NK-92 (cell line): ENCODE data around the gene AMOTL1.

Experiments
- DNase-seq: peaks from one replicate; lab custom pipeline; 2025; ENCODE audit not compliant: unreplicated experiment; lab: John Stamatoyannopoulos, UW

AMOTL1 gene

DNA sequence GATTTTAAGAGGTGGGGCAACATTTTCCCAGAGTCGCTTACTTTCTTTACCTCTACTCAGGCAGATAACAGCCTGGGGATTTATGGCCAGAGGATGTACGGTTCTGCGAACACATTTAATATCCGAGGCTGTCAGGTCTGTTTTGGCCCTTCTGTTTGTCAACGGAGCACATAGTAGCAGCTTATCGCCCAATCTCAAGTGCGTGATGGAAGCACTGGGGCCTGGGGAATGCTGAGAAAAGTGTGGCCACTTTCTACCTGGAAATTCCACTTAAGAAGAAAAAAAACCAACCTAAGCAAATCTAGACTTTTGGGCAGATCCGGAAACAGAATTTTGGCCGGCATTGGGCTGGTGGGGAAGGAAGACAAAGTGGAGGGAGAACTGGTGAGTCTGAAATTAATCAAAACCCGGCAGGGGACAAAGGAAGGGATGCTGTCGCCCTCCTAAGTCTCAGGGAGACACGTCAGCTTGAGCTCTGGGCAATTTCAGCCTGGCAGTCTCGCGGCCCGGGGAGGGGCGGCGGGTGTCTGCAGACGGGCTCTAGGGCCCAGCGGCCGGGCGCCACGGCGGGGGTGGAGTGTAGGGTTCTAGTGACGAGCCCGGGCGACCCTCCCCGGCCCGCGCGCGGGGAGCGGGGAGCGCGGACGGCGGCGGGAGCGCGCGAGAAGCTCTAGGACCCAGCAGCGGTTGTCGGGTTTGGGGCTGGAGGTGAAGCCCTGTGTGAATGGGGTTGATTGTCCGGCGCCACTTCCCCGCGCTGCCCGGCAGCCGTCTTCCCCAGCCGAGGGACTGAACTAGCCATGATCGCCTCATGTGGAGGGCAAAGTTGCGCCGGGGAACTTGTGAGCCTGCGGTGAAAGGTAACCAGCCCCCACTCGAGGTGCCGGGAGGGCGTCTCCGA, at the start of gene AMOTL1:
Gene AMOTL1 (plus strand): TSS at position 656 of the 901 bp plus-strand sequence. CDS start 156 bp downstream, at position 812.
- DNase-seq: no peak

GRCh38 chr11:94719876-94720275, 48.3 kb upstream of the AMOTL1 start:
- no peak for DNase-seq

- DNase-seq: no peak
Measured at GRCh38 chr11:94721565-94722292, 46.4 kb upstream of the AMOTL1 start.

DNA sequence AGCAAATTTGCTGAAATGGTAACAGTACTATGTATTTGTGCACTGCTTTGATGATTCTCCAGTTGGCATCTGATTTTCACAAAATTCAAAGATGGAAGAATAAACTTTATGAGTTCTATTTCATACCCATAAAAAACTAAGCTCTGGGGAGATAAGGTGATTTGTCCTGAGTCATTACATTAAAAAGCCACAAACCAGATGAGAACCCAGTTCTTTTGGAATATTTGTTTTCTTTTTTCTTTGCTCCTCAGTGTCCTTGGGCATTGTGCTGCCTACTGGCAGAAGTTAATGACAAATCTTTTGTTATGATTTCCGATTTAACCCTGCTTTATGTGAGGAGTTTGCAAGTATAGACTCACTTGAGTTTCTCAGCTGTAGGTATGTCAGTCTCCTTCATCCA, 45.4 kb upstream of the AMOTL1 start:
- no peak for DNase-seq

- DNase-seq: no peak
Measured at GRCh38 chr11:94725097-94725496, 43.1 kb upstream of the AMOTL1 start.

GRCh38 chr11:94727819-94728218, 40.3 kb upstream of the AMOTL1 start:
- no peak for DNase-seq

DNA sequence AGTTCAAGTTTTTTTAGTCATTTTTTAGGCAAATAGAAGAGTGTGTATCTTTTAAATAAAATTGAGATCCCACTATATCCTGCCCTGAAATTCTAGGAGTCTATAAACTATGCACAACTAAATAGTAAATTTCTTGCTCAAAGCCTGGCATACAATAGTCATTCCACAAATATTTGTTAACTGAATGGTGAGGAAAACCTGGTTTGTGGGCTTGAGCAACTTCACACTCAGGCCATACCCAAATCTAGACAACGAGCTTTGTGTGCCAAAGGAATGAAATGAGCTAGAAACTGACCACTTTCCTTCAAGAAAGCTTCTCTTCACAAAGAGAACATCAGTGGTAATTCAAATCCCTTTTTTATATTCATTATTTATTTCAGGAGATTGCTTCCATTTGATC, 39.6 kb upstream of the AMOTL1 start:
- no peak for DNase-seq

- no peak for DNase-seq
Measured at GRCh38 chr11:94728966-94729751, 39.0 kb upstream of the AMOTL1 start.

- no peak for DNase-seq
Measured at GRCh38 chr11:94730153-94730552, 38.0 kb upstream of the AMOTL1 start.

DNA sequence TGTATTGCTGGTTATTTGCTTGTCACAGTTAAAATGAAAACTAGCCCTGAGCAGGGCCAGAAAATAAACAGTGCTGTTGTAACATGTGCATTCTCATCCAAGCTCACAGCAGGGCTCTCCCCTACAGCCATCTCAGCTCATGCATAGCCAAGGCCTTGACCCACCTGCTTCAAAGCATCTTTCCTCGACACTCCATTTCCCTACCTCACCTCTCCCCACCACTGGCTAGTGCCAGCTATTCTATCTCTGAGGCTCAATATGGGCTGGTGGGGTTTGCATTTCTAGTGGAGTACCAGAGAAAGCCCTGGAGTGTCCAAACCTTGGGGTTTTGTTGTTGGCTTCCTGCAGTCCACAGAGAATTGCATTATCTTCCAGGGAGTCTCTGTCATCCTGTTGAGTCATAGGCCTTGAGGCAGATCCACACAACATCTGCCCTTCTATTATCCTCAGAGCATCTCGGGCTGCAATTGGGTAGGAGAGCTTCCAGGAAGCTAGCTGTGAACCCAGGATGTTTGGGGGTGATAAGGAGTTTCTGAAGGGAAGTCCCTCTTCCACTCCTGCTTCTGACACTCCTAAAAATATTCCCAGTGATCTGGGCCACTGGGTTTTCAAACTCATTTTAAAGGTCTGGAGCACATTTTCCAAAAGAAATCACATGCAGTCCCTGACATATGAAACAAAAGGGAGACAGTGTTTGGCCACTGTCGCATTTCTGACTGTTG, 36.1 kb upstream of the AMOTL1 start:
- DNase-seq: no peak

DNA sequence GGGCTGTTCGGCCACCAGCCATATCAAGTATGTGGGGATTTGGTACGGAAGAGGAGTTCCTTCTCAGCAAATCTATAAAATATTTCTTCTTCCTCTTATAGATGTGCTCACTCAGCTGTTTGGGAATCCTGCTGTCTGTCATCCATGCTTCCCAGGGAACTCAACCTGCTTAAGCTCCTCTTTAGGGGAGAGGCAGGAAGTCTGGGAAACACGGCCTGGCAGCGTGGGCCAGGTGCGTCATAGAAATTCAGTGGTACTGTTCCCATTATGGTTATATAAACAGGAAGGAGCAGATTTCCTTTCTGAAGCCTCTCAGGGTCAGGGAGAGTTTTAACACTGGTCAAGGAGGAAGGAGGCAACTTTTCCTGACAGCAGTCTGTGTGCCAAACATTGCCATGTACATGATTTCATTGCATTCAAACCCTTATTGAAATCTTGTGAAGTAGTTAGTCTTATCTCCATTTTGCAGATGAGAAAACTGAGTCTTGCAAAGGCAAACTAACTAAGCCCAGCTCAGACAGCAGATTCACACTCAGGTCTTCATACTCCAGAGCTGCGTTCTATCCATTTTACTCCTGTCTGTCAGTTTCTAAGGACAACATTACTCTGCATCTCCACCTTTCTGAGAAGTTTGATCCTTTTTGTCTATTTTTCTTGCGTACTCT, 35.4 kb upstream of the AMOTL1 start:
- DNase-seq: no peak

DNA sequence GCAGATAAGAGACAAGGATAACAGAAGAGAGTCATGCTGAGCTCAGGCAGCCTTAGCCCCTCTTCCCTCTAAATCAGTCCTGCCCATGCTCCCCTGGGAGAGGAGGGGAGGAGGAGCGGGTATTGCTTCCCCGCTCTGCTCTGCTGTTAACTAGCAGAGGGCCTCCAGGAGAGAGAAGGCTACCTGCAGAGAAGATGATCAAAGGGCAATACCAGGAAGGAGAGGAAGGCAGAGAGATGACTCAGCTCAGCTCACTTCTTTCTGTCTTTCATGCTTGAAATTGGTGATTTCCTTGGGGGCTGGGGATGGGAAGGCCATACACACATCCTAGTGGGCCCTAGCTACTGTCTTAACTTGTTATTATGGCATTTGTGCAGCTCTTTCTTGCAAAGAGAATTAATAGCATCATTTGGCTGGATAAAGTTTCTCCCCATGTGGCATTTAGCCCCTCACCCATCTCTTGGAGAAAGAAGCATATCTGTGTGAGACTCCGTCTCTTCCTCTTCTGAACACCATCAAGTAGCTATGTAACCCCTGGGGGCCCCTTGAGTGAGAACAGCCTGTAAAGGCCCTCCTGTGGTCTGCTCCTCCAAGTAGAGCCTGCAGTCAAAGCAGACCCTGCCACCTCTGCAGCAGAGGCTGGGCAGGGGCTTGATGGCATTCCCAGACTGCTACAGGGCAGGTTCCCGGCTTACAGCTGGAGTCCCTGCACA, 33.4 kb upstream of the AMOTL1 start:
- no peak for DNase-seq

GRCh38 chr11:94735907-94736306, 32.2 kb upstream of the AMOTL1 start:
- no peak for DNase-seq

- DNase-seq: no peak
Measured at GRCh38 chr11:94737171-94737611, 31.0 kb upstream of the AMOTL1 start.

GRCh38 chr11:94738746-94739145, 29.4 kb upstream of the AMOTL1 start:
- DNase-seq: no peak

DNA sequence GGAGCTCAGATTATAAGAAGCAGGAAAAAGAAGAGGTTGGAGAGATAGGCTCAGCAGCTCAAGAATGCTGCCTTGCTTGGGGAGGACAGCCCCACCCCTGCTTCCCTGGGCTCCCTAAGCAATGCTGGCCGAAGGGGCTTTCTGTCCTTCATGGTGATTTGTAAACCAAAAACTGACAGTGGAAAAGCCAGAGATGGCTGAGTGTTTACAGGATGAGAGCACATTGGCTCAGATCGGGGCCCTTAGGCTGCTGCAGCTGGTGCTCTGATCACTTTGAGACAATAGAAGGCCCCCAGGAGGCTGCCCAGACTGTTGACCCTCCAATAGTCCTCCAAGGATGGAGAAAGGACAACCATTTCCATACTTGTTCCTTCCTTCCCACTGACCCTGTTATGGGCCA, 28.8 kb upstream of the AMOTL1 start:
- DNase-seq: no peak

DNA sequence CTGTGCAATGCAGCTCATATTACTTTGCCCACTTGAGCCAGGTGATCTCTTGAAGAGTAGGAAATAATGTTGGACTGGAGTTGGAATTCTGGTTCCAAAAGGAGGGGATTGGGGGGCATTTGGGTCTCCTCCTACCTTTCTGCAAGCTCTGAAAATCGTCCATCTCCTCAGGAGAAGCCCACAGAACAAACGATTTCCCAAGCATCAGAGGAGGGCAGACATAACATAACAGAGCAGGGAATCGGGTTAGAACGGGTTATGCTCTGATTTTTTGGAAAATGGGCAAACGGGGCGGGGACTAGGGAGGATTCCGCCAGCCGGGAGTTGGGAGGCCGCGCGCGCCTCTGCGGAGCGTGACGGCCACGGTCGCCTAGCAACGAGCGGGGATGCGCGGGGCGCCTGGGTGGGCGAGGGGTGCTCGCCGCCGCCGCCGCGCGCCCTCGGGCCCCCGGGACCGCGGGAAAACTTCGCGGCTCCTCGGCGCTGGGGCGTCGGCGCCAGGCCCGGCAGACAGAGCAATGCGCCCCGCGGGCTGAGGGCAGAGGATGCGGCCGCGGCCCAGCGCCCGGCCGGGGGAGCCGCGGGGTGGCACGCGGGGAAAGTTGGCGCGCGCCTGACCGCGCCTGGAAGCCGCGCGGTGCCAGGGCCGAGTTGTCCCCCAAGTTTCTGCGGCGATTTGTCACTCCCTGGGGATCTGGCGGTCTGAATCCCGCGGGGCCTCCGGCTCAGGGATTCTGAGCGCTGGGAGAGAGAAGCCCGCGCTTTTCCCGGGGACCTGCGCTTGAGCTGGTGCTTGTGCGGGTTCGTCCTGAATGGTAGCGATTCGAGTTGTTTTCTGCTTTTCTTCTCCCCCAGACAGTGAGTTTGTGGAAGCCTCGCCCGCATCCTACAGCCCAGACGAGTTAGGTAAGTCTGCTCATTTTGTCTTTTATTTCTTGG, 27.8 kb upstream of the AMOTL1 start:
- no peak for DNase-seq

DNA sequence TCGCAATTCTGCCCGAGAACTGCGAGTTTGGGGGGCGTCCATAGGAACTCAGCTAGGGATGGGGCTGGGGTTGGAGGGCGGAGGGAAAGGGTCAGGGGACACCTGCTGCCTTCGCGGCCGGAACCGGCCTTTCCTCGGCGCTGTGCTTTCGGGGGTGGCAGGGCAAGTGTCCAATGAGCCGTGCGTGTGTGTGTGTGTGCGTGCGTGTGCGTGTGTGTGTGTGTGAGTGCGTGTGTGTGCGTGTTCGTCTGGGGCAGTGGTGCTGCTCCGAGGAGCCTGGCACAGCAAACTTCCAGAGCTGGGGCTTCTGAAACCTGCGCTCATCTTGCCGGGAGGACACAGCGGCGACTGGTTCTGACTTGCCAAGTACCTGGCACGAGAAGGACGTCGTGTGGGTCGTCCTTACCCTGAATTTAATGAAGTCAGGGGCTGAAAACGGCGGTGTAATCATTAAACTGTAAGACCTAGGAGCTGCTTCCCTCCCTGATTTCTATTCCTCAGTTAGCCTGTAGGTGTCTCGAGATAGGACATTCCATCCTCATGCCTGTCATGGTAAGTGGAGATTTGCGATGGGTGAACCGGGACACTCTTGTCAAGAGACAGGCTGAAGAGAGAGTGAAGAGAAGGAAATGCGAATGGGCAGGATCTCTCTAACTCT, 27.0 kb upstream of the AMOTL1 start:
- no peak for DNase-seq
